Hematopoietic multipotent progenitor cell treated with erythropoietin and hydrocortisone succinate and interleukin-3 and kit ligand, for 4 days (in vitro differentiated cells): Measurements from ENCODE around the gene CLEC1A.
"Not testable (repeated sequence)": the region's sequence is repeated elsewhere in the genome, so short reads cannot be mapped to it uniquely, and the experiment has no call there.

ENCODE experiments used
- DNase-seq: peaks from one replicate; pipeline ENCODE4 v3.0.0-alpha.2; 2015

Gene CLEC1A

DNA sequence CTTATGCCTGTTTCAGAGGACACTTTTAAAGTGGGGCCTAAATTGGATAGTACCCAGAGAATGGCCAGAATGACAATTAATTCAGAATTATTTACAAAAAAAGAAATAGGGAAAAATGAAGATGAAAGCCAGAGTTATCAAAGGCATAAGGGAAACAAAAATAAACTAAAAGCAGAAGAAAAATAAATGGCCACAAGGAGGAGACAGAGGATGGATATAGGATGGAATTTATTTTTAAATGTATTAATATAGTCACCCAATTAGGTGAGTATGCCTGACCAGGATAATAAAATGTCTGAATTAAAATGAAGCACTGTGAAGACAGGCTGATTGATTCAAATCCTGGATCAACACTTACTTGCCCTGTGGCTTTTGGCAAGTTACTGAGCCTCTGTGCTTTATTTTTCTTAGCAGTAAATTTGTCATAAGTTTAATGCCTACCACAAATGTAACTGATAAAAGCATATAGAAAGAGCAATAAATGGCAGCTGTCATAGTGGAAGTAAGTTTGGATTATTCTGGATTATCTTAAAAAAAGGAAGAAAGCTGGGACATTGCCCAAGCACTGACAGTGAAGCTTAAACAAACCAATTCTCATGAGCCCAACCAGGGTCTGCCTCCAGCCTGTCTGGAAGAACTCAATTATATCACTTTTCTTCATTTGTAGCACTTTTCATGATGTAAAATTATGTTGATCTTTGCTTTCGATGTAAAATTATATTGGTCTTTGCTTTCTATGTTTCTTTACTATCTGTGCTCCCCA, 64.8 kb downstream of the CLEC1A start:
- DNase-seq = peak; percentile 70

DNA sequence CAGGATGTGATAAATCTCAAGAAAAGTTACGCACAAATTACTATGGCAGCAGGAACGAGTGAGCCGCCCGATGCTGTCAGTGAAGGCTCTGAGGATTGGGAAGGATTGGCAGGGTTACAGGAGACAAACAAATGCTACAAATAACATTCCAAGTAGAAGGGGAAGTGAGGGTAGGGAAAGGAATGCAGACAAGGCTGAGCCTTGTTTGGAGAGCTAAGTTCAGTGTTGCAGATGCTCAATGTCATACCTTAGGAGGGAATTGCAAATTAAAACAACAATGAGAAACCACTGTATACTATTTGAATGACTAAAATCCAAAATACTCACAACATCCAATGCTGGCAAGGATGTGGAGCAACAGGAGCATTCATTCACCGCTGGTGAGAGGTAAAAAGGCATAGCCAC, 67.0 kb downstream of the CLEC1A start:
- no peak for DNase-seq

DNA sequence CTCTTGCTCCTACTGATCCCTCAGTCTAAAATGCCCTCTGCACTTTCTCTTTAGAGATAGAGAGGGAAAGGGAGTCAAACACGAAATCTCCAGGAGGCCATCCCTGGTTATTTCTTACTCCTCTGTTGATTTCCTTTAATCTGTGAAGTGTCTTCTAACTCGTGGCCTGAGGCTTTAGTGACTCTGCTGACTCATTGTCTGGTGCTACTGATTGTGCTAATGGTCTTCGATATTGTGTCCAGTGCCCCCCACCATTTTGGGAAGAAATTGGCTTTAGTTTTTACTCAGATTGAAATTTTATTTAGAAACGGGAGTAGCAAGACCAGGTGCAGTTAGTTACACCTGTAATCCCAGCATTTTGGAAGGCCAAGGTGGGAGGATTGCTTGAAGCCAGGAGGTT, 67.5 kb downstream of the CLEC1A start:
- peak; percentile 53 for DNase-seq

DNA sequence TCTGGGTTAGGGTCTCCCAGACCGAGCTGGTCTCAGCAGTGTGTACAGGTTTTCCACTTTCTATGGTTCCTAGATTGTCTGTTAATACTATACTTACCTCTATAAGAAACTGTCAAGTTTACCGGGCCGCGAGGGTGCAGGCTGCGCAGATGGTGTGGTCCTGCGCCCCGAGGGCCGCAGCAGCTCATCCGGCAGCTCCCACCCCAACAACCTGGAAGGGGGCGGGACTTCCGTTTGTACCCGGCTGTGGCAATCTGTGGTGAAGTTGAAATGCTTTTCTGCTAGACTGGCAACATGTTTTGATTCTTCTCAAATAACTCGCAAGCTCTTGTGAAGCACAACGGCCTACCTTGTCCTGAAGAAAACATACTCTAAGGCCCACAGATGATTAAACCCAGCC, 68.3 kb downstream of the CLEC1A start, which contains the start of gene CLEC9A:
TSS of gene CLEC9A (plus strand) at position 237 of the 400 bp plus-strand sequence. CDS start 22,006 bp downstream, outside the sequence.
- no peak for DNase-seq

DNA sequence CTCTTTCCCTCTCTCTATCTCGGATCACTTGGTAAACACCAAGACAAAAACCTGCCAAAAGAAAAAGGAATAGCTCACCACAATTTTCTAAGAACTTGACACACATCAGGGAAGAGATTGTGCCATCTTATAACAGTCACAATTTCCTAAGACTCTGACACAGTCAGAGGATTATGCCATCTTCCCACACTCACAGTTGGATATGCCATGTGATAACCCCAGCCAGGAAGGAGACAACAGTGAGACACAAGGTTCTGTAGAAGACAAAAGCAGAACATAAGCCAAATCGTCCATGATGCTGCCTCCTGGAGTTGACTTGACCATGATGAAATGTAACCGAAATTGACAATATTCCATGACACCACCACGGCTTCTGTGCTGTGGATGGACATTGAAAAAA, 71.1 kb downstream of the CLEC1A start:
- DNase-seq = peak; percentile 76

DNA sequence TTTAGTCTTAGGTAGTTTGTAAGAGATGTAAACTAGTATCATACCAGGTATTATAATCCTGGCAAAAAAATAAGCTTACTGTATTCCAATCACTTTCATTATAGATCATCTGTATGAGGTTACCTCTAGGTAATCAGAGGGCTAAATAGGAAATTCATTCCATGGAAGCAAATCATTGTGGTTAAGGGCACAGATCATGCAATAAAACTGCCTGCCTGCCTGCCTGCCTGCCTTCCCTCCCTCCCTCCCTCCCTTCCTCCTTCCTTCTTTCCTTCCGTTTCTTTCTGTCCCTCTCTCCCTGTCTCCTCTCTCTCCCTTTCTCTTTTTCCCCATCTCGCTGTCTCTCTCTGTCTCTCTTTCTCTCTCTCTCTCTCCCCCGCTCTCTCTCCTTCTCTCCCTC, 71.5 kb downstream of the CLEC1A start:
- no peak for DNase-seq

DNA sequence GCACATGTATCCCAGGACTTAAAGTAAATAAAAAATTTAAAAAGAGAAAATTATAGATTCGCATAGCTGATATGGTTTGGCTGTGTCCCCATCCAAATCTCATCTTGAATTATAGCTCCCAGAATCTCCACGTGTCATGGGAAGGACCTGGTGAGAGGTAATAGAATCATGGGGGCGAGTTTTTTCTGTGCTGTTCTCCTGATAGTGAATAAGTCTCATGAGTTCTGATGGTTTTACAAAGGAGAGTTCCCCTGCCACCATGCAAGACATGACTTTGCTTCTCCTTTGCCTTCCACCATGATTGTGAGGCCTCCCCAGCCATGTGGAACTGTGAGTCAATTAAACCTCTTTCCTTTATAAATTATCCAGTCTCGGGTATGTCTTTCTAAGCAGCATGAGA, 72.1 kb downstream of the CLEC1A start:
- DNase-seq = not testable (repeated sequence)

DNA sequence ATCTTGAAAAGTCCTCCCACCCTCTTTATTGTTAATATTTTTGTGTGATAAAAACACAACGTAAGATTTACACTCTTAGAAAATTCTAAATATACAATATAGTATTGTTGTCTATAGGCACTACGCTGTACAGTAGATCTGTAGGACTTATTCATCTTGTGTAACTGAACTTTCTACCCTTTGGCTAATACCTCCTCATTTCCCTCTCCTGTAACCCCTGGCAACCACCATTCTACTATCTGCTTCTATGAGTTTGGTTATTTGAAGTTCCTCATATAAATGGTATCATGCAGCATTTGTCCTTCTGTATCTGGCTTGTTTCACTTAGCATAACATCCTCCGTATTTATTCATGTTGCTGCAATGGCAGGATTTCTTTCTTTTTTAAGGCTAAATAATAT, 73.5 kb downstream of the CLEC1A start:
- DNase-seq = peak; percentile 44

DNA sequence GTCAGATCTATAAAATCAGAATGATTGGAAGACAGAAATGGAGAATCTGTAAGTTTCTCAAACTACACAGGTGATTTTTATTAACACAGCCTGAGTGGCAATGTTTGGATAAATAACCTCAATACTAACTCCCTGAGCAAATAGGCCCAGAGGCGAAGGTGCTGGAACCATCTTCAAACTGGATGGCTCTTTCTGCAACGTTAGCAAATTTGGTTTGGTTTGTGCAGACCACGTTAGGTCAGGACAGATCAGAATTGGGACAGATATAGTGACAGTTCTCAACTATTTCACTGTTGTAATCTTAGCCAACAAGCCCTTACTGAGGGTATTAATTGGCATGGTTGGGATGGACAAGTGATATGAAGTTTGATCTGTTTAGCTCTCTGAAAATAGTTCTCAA, 77.4 kb downstream of the CLEC1A start:
- DNase-seq = no peak
